Endodermal cell (in vitro differentiated cells): ENCODE results near the gene KIF20B. TPM values are rescaled to one million over a fixed set of nuclear protein-coding genes. Genes with fewer than 3 reads are reported as not detected.

Source experiments
- DNase-seq: peaks from one replicate; pipeline ENCODE4 v3.0.0-alpha.2; 2017
- H3K27ac ChIP-seq: 2 replicates; pipeline ENCODE4 v1.5.1; 2013; ENCODE audit warnings: mild to moderate bottlenecking, low read depth, low read length, moderate library complexity
- H3K27me3 ChIP-seq: 2 replicates; pipeline ENCODE4 v1.6.1; 2013; ENCODE audit warnings: mild to moderate bottlenecking, low read length, moderate library complexity; ENCODE audit not compliant: insufficient read depth, control insufficient read depth, poor library complexity, severe bottlenecking
- H3K36me3 ChIP-seq: 2 replicates; pipeline ENCODE4 v1.7.0; 2013; ENCODE audit warnings: mild to moderate bottlenecking, low read length, moderate library complexity; ENCODE audit not compliant: control insufficient read depth, insufficient read depth
- H3K4me1 ChIP-seq: one replicate; pipeline ENCODE4 v1.7.0; 2013; ENCODE audit warnings: low read length; ENCODE audit not compliant: control insufficient read depth, insufficient read depth
- H3K4me3 ChIP-seq: 2 replicates; pipeline ENCODE4 v1.5.1; 2013; ENCODE audit warnings: mild to moderate bottlenecking, low read length, moderate library complexity
- H3K9ac ChIP-seq: 2 replicates; pipeline ENCODE4 v1.6.1; 2013; ENCODE audit warnings: mild to moderate bottlenecking, low read length, moderate library complexity; ENCODE audit not compliant: poor library complexity, severe bottlenecking; ENCODE audit errors: extremely low read depth
- H3K9me3 ChIP-seq: 2 replicates; pipeline ENCODE4 v1.6.1; 2013; ENCODE audit warnings: mild to moderate bottlenecking, low read length, moderate library complexity; ENCODE audit not compliant: control insufficient read depth
- H3K27ac Mint-ChIP-seq: 2 replicates; pipeline ENCODE4 v1.8.0; 2020; ENCODE audit warnings: mixed read lengths
- H3K27me3 Mint-ChIP-seq: 2 replicates; pipeline ENCODE4 v1.8.0; 2021; ENCODE audit warnings: mild to moderate bottlenecking, mixed read lengths; ENCODE audit not compliant: insufficient read depth
- H3K36me3 Mint-ChIP-seq: 2 replicates; pipeline ENCODE4 v1.8.0; 2020; ENCODE audit warnings: low read depth, mixed read lengths
- H3K4me1 Mint-ChIP-seq: 2 replicates; pipeline ENCODE4 v1.8.0; 2020; ENCODE audit warnings: mixed read lengths
- H3K4me3 Mint-ChIP-seq: 2 replicates; pipeline ENCODE4 v1.8.0; 2020; ENCODE audit warnings: mild to moderate bottlenecking, moderate library complexity, mixed read lengths
- H3K9me3 Mint-ChIP-seq: 2 replicates; pipeline ENCODE4 v1.8.0; 2020; ENCODE audit warnings: mild to moderate bottlenecking, mixed read lengths
- CTCF ChIP-seq: fragments of 200-600 bp; sonication (generic); conservative IDR thresholded peaks from 2 replicates; pipeline ENCODE4 v1.5.0; 2021; ENCODE audit warnings: antibody characterized with exemption, mild to moderate bottlenecking
- WGBS, 2 experiments: methylation state at CpG; one replicate each; pipeline versions ENCODE4 v1.1.5 to v1.1.7; 2013; ENCODE audit warnings: missing lambda C conversion rate in 2 of 2, mixed read lengths in 1 of 2; ENCODE audit not compliant: insufficient coverage in 1 of 2, insufficient read length in 1 of 2; 5-methylcytosine and 5-hydroxymethylcytosine counted together
- total RNA-seq, 2 donors: library from RNA; stranded (reverse); fragmentation: NEBNext Ultra II Directional in 1 of 2; extraction: Animal tissue kit (Norgen Biotek cat#: 25700) in 1 of 2; gene quantifications; 2 replicates in 1 of 2; 3 replicates in 1 of 2; pipeline ENCODE4 v1.2.1, GENCODE V29; 2021

The KIF20B gene
- total RNA-seq, 2 donors from 2014 or later, result 43.4 to 43.7 TPM

GRCh38 chr10:89692416-89692815 is 9.0 kb upstream of the KIF20B start:
- Mint-ChIP-seq H3K36me3 (no peaks in the 10 kb centered on the region), H3K4me3 (no peak overlapping the region), H3K9me3 (peaks cover 3% of the 10 kb centered on the region), H3K4me1 (peaks cover 14% of the 10 kb centered on the region), H3K27ac (no peak overlapping the region), H3K27me3 (no peaks in the 10 kb centered on the region)
- H3K27me3 ChIP-seq, result no peaks in the 10 kb centered on the region
- no peak overlapping the region for H3K4me3 ChIP-seq
- DNase-seq, result no peak
- 73 to 96% methylated on average over 3 to 4 of the region's 4 CpGs for WGBS, 2 experiments
- no peak for TF ChIP-seq CTCF
- H3K9ac ChIP-seq, result no peak overlapping the region
- H3K4me1 ChIP-seq, result no peaks in the 10 kb centered on the region
- no peak overlapping the region for H3K27ac ChIP-seq
- H3K9me3 ChIP-seq, result peaks cover 5% of the 10 kb centered on the region
- H3K36me3 ChIP-seq, result no peaks in the 10 kb centered on the region

GRCh38 chr10:89693176-89693575 is 8.2 kb upstream of the KIF20B start:
- H3K4me1 ChIP-seq, result no peaks in the 10 kb centered on the region
- no peaks in the 10 kb centered on the region for H3K27me3 Mint-ChIP-seq
- no peak overlapping the region for H3K9ac ChIP-seq
- H3K27ac ChIP-seq, result no peak overlapping the region
- no peaks in the 10 kb centered on the region for H3K27me3 ChIP-seq
- H3K36me3 ChIP-seq, result no peaks in the 10 kb centered on the region
- H3K4me1 Mint-ChIP-seq, result peaks cover 14% of the 10 kb centered on the region
- no peak overlapping the region for H3K4me3 Mint-ChIP-seq
- no peaks in the 10 kb centered on the region for H3K36me3 Mint-ChIP-seq
- H3K9me3 Mint-ChIP-seq, result peaks cover 3% of the 10 kb centered on the region
- H3K27ac Mint-ChIP-seq, result no peak overlapping the region
- H3K9me3 ChIP-seq, result peaks cover 5% of the 10 kb centered on the region
- TF ChIP-seq CTCF, result no peak
- DNase-seq, result no peak
- H3K4me3 ChIP-seq, result no peak overlapping the region
- 90 to 98% methylated on average over 5 of the region's 5 CpGs for WGBS, 2 experiments

- Mint-ChIP-seq H3K9me3 (peaks cover 3% of the 10 kb centered on the region), H3K36me3 (no peaks in the 10 kb centered on the region), H3K4me3 (no peak overlapping the region), H3K27ac (no peak overlapping the region), H3K27me3 (no peaks in the 10 kb centered on the region), H3K4me1 (peaks cover 20% of the 10 kb centered on the region)
- Histone ChIP-seq H3K36me3 (no peaks in the 10 kb centered on the region), H3K9ac (no peak overlapping the region), H3K4me1 (no peaks in the 10 kb centered on the region), H3K27ac (no peak overlapping the region), H3K27me3 (no peaks in the 10 kb centered on the region), H3K4me3 (no peak overlapping the region), H3K9me3 (peaks cover 5% of the 10 kb centered on the region)
- 76 to 97% methylated on average over 2 to 3 of the region's 3 CpGs for WGBS, 2 experiments
- no peak for TF ChIP-seq CTCF
- DNase-seq, result no peak
These were observed 6.1 kb upstream of the KIF20B start for GRCh38 chr10:89695307-89695706.
